HG03139 (cell line): ENCODE measurements around the gene MACF1.

Experiments
- ATAC-seq: cut with Tn5 transposase; IDR thresholded peaks from one replicate; pipeline ENCODE4 v1.9.1; 2021; ENCODE audit not compliant: unreplicated experiment

MACF1 gene

DNA sequence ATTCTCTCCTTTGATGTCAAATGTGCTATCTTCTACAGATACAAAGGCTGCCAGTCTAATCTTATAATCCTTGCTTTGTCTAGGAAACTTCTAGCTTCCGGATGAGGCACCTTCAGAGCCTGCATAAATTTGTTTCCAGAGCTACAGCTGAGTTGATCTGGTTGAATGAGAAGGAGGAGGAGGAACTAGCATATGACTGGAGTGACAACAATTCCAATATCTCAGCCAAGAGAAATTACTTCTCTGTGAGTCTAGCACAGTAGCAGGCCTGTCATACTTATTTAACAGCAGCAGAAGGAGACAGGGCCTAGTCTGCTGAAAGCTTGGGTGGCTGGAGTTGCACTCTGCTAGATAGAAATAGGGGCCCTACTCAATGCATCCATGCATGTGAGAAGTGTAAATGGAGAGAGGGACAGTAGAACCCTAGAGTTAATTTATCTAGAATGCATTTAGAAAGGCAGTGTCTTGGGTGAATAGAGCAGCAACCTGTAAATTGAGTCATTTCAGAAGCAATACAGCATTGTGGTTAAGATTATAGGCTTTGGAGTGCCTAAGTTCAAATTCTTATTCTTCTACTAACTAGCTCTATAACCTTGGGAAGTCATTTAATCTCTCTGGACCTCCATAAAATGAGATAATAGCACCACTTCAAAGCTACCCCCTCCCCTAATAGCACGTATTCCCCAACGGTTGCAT lies 89.0 kb downstream of the MACF1 start:
- ATAC-seq = no peak

GRCh38 chr1:39294531-39294930 lies 90.0 kb downstream of the MACF1 start:
- no peak for ATAC-seq

DNA sequence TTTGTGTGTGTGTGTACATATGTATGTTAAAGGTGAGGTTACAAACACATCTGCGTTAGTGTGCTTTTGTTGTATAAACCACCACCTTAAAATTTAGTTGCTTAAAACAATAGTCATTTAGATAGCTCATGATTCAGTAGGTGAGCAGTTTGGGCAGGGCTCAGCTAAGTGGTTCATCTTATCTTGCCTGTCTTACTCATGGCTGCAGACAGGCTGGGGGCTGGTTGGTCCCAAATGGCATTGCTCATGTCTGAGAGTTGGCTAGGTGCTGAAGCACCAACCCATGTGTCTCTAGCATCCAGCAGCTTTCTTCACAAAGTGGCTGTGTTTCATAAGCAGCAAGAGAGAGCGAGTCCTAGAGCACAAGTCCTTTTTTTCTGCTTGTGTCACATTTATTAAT lies 91.4 kb downstream of the MACF1 start:
- ATAC-seq = no peak

DNA sequence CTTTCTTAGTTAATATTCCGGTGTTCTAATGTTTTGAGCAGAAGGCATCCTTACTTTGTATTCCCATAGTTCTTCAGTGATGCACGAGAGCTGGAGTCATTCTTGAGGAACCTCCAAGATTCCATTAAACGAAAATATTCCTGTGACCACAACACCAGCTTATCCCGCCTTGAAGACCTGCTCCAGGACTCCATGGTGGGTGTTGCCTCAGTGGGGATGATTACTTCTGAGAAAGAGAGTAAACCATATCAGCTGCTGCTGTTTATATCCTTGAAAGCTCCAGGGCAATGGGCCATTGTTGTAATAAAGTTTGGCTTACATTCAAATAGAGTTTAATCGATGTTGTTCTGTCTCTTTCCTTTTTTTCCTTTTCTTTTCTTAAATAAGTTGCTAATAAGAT lies 93.1 kb downstream of the MACF1 start:
- no peak for ATAC-seq

DNA sequence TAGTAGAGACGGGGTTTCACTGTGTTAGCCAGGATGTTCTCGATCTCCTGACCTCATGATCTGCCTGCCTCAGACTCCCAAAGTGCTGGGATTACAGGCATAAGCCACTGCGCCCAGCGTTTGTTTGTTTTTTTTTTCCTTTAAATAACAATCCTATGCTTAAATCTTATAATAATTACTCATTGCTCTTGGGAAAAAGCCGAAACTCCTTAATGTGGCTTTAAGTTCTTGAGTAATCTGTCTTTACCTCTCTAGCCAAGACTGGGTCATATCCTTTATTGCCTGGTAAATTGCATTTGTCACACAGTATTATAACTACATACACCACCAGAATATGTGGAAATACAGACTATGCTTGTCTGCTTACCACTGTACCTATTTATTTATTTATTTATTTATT lies 97.1 kb downstream of the MACF1 start:
- no peak for ATAC-seq

- no peak for ATAC-seq
Measured at GRCh38 chr1:39305555-39305954, 101.1 kb downstream of the MACF1 start.

DNA sequence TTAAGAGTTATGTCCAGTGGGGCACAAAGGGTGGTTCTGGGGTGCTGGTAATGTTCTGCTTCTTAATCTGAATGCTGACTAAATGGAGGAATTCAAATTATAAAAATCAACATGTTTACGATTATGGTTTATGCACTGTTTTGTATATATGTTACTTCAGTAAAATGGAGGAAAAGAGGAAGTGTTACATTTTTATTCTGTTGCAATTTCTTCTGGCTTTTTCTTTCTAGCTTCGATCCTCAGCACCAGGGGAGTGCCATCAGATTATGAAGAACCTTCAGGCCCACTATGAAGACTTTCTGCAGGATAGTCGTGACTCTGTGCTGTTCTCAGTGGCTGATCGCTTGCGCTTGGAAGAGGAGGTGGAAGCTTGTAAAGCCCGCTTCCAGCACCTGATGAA lies 105.5 kb downstream of the MACF1 start:
- no peak for ATAC-seq

GRCh38 chr1:39310691-39311090 lies 106.2 kb downstream of the MACF1 start:
- ATAC-seq = no peak

DNA sequence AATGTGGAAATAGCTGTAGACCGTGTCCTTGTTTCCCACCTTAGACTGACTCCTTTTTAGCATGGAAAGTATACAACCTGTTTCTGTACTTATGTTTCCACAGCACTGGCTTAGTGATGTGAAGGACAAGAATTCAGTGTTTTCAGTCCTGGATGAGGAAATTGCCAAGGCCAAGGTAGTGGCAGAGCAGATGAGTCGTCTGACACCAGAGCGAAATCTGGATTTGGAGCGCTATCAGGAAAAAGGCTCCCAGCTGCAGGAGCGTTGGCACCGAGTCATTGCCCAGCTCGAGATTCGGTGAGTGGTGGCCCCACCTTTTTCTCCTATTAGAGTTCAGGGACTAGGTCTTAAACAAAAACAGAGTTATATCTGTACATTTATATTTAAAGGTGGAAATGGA lies 112.6 kb downstream of the MACF1 start:
- ATAC-seq = no peak

DNA sequence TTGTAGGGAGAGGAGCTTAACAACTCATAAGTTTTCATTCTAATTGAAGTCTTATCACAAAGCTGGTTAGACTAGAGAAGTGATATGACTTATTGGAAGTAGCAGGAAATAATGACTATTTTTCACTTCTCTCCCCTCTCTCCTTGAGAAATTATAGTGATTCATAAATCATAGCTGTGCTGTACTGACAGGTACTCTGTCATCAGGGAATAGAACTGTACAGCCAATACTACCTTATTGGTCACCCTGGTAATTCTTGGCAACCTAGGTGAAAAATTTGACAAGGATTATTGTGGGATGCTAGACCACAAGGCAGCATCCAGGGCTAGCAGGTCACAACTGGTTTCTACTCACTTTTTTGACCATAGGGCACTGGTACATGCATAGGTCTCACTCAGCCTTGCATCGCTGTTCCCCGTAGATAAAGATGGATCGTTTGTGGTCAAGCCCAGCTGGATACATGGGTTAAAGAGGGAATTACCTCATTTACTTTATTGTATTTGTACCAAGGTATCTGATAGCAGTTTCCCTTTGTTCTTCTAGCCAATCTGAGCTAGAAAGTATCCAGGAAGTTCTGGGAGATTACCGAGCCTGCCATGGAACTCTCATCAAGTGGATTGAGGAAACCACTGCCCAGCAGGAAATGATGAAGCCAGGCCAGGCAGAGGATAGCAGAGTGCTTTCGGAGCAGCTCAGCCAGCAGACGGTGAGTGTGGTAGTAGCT lies 113.6 kb downstream of the MACF1 start:
- no peak for ATAC-seq

- no peak for ATAC-seq
Measured at GRCh38 chr1:39321979-39322378, 117.5 kb downstream of the MACF1 start.

- ATAC-seq = no peak
Measured at GRCh38 chr1:39322431-39322830, 117.9 kb downstream of the MACF1 start.

GRCh38 chr1:39324888-39325287 lies 120.4 kb downstream of the MACF1 start:
- no peak for ATAC-seq

GRCh38 chr1:39326836-39327235 lies 122.3 kb downstream of the MACF1 start:
- no peak for ATAC-seq

DNA sequence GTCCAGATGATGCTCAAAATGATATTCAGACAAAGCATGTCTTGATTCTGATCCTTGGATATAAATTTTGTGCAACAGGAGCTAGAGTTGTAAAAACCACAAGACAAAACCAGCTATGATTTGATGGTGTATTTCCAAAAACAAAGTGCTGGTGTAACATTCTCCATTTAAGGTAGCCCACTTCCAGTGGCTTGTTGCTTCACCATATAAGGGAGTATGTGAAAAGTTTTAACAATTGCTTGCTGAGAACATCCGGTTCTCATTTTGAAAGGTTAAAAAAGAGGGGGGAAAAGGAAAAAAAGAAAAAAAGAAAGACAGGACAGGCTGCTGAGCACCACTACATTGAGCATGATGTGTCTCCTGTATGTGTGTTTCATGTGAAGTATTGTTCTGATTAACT lies 123.6 kb downstream of the MACF1 start:
- no peak for ATAC-seq

DNA sequence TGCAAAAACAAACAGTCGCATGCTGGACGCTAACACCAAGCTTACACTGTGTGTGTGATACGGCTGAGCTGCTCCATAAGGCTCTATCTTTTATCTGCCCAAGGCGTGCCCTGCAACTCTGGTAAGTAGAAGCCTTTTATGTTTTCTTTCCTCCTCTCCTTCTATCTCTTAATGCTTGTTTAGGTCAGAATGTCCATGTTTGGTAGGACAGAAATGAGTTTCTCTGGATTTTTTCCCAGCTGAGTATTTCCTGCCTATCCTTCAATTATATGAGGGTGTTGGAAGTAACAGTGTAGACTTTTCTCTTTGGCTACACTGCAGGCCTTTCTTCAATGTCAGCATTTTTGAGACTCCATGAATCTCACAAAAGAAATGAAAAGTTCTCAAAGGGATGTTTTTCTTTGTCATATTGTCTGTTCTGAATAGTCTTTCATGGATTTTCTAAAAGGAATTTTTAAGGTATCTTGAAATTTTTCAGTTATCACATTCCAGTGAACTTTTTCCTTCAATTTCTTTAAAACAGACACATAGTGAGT lies 124.2 kb downstream of the MACF1 start:
- ATAC-seq = no peak

DNA sequence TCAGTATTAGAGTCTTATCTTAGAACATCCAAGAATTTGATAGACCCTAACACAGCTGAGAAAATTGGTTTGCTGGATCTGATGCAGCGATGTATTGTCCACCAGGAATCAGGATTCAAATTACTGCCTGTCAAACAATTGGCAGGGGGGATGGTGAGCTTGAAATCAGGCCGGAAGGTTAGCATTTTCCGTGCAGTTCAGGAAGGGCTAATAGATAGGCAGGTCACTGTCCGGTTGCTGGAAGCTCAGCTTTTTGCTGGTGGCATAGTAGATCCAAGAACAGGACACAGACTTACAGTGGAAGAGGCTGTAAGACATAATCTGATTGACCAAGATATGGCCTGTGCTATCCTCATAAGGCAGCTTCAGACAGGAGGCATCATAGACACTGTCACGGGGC lies 127.2 kb downstream of the MACF1 start:
- ATAC-seq = no peak

DNA sequence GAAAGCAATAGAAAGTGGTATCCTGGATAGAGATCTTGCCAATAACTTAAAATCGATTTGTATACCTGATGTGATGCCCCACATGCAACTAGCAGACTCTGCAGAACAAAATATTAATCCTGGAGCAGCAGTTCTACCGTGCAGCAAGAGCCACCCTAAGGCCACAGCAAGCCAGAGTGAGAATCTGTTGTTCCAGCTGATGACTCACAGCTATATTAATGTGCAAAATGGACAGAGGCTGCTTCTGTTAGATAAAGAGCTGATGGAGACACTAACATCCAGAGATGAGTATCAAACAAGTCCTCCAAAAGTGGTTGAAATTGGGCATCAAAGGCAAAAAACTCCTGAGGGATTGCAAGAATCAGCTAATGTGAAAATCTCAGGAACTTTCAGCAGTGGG lies 127.8 kb downstream of the MACF1 start:
- no peak for ATAC-seq

GRCh38 chr1:39332828-39333227 lies 128.3 kb downstream of the MACF1 start:
- ATAC-seq = no peak

DNA sequence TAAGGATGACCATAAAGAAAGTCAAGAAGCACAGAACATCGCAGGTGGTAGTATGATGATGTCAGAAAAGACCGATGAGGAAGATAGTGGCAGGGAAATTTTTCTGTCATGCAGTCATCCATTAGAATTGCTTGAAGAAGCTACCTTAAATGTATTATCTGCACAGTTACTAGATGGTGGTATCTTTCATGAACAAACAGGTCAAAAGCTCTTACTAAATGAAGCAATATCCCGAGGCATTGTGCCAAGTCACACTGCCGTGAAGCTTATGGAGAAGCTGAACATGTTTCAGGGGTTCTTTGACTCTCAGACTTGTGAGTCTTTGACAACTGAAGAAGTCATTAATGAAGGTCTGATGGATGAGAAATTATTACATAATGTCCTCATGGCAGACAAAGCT lies 128.8 kb downstream of the MACF1 start:
- no peak for ATAC-seq

GRCh38 chr1:39335216-39335615 lies 130.7 kb downstream of the MACF1 start:
- ATAC-seq = no peak

GRCh38 chr1:39337067-39337466 lies 132.6 kb downstream of the MACF1 start:
- ATAC-seq = no peak

DNA sequence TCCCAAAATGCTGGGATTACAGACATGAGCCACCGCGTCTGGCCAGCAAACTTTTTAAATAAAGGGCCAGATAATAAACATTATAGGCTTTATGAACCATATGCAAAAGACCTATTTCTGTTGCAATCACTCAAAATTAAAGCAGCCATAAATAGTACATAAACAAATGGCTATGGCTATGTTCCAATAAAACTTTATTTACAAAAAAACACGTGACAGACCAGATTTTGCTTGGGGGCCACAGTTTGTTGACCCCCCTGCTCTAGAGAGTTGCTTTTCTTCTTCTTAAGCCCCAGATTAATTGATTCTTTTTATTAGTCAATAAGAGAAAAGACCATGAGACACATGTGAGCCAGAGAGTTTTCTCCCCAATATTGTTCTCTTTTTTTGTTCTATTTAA lies 138.3 kb downstream of the MACF1 start:
- ATAC-seq = no peak
